GM19351 (cell line): ENCODE results near the gene NPVF.

Experiments
- ATAC-seq: cut with Tn5 transposase; IDR thresholded peaks from one replicate; pipeline ENCODE4 v1.9.1; 2021; ENCODE audit warnings: mild to moderate bottlenecking, moderate library complexity; ENCODE audit not compliant: unreplicated experiment

The NPVF gene

GRCh38 chr7:25228386-25228785, at the start of gene NPVF:
Gene NPVF (minus strand): TSS chr7:25228486. CDS start chr7:25228439, 47 bp downstream.
- ATAC-seq = no peak

GRCh38 chr7:25272265-25272664, 44.0 kb upstream of the NPVF start:
- no peak for ATAC-seq

GRCh38 chr7:25263337-25263736, 35.1 kb upstream of the NPVF start:
- ATAC-seq = no peak

GRCh38 chr7:25262586-25262985, 34.3 kb upstream of the NPVF start:
- ATAC-seq = no peak

GRCh38 chr7:25261545-25262140, 33.4 kb upstream of the NPVF start:
- no peak for ATAC-seq

- ATAC-seq = no peak
These were observed 32.7 kb upstream of the NPVF start for GRCh38 chr7:25260862-25261494.

GRCh38 chr7:25259487-25260243, 31.4 kb upstream of the NPVF start:
- ATAC-seq = peak; percentile 84

GRCh38 chr7:25256333-25256819, 28.1 kb upstream of the NPVF start:
- ATAC-seq = no peak

- no peak for ATAC-seq
These were observed 27.5 kb upstream of the NPVF start for GRCh38 chr7:25255611-25256332.

- ATAC-seq = no peak
These were observed 26.3 kb upstream of the NPVF start for GRCh38 chr7:25254604-25255003.

GRCh38 chr7:25253714-25254113, 25.4 kb upstream of the NPVF start:
- ATAC-seq = no peak

GRCh38 chr7:25250386-25250785, 22.1 kb upstream of the NPVF start:
- ATAC-seq = no peak

GRCh38 chr7:25249772-25250171, 21.5 kb upstream of the NPVF start:
- no peak for ATAC-seq

GRCh38 chr7:25246306-25246705, 18.0 kb upstream of the NPVF start:
- no peak for ATAC-seq

- ATAC-seq = no peak
These were observed 16.2 kb upstream of the NPVF start for GRCh38 chr7:25244254-25245033.

- ATAC-seq = no peak
These were observed 14.4 kb upstream of the NPVF start for GRCh38 chr7:25242678-25243077.

GRCh38 chr7:25240896-25241295, 12.6 kb upstream of the NPVF start:
- ATAC-seq = no peak

GRCh38 chr7:25240340-25240739, 12.1 kb upstream of the NPVF start:
- ATAC-seq = no peak

- no peak for ATAC-seq
These were observed 11.6 kb upstream of the NPVF start for GRCh38 chr7:25239888-25240287.

- no peak for ATAC-seq
These were observed 9.9 kb upstream of the NPVF start for GRCh38 chr7:25238066-25238725.
